IMR-90 (cell line): ENCODE results near the gene NKPD1. TPM values are rescaled to one million over a fixed set of nuclear protein-coding genes. Genes with fewer than 3 reads are reported as not detected.

ENCODE experiments used
- ATAC-seq: fragments of 200-7000 bp; cut with Tn5 transposase; 2 replicates; pipeline ENCODE4 v1.9.1; 2020; ENCODE audit warnings: low read depth, mild to moderate bottlenecking, moderate library complexity
- BruUV-seq: library from RNA; stranded (reverse); fragments of 400-500 nt; replicated peaks from 2 replicates; lab custom pipeline; 2021; lab: Mats Ljungman, UMichigan
- CTCF ChIA-PET: fragments of 300-600 bp; formaldehyde crosslinking; extraction: SDS; loops from one replicate; lab custom pipeline; 2021; ENCODE audit warnings: antibody characterized with exemption; lab: Yijun Ruan, JAX
- POLR2A ChIA-PET: fragments of 300-600 bp; sonication (Branson Sonifier 250); formaldehyde crosslinking; loops from one replicate; lab custom pipeline; 2022; ENCODE audit warnings: antibody characterized with exemption; ENCODE audit not compliant: unreplicated experiment; lab: Charles Lee
- DNase-seq: peaks from one replicate; pipeline ENCODE4 v3.0.0; 2013
- H2AFZ ChIP-seq: replicated peaks from 2 replicates; pipeline ENCODE3; 2013; ENCODE audit warnings: low read length, mild to moderate bottlenecking; ENCODE audit not compliant: poor library complexity
- H2AK5ac ChIP-seq: 2 replicates; pipeline ENCODE4 v1.6.1; 2013; ENCODE audit warnings: low read depth, low read length, inconsistent platforms
- H2AK9ac ChIP-seq: replicated peaks from 2 replicates; pipeline ENCODE3; 2013; ENCODE audit warnings: mild to moderate bottlenecking, low read depth, low read length, moderate library complexity; ENCODE audit not compliant: poor library complexity
- H2BK120ac ChIP-seq: 2 replicates; pipeline ENCODE4 v1.6.1; 2013; ENCODE audit warnings: low read depth, low read length, inconsistent platforms
- H2BK15ac ChIP-seq: 3 replicates; pipeline ENCODE4 v1.6.1; 2013; ENCODE audit warnings: low read depth, low read length, inconsistent platforms
- H2BK20ac ChIP-seq: 2 replicates; pipeline ENCODE4 v1.6.1; 2013; ENCODE audit warnings: low read depth, mild to moderate bottlenecking, inconsistent platforms, low read length, moderate library complexity
- H2BK5ac ChIP-seq: 2 replicates; pipeline ENCODE4 v1.6.1; 2013; ENCODE audit warnings: mild to moderate bottlenecking, low read depth, low read length, inconsistent platforms; ENCODE audit not compliant: poor library complexity, severe bottlenecking
- H3K14ac ChIP-seq: replicated peaks from 2 replicates; pipeline ENCODE4 v1.6.1; 2013; ENCODE audit warnings: low read depth, low read length, inconsistent platforms
- H3K18ac ChIP-seq: 2 replicates; pipeline ENCODE4 v1.6.1; 2013; ENCODE audit warnings: low read depth, low read length, control low read depth
- H3K23ac ChIP-seq: 2 replicates; pipeline ENCODE4 v1.6.1; 2013; ENCODE audit warnings: low read depth, low read length, inconsistent platforms
- H3K27ac ChIP-seq: 2 replicates; pipeline ENCODE4 v1.5.1; 2013; ENCODE audit warnings: mild to moderate bottlenecking, control low read depth, low read length; ENCODE audit not compliant: insufficient read depth
- H3K27me3 ChIP-seq: 2 replicates; pipeline ENCODE4 v1.6.1; 2013; ENCODE audit warnings: low read length; ENCODE audit not compliant: control insufficient read depth, insufficient read depth
- H3K36me3 ChIP-seq: 2 replicates; pipeline ENCODE4 v1.6.1; 2013; ENCODE audit warnings: low read length, mixed read lengths; ENCODE audit not compliant: control insufficient read depth, insufficient read depth
- H3K4ac ChIP-seq: 2 replicates; pipeline ENCODE4 v1.6.1; 2013; ENCODE audit warnings: low read depth, low read length, inconsistent platforms
- H3K4me1 ChIP-seq: 2 replicates; pipeline ENCODE4 v1.6.1; 2013; ENCODE audit warnings: low read length, mixed read lengths; ENCODE audit not compliant: control insufficient read depth, insufficient read depth
- H3K4me2 ChIP-seq: 2 replicates; pipeline ENCODE4 v1.6.1; 2013; ENCODE audit warnings: low read depth, mild to moderate bottlenecking, control low read depth, low read length, moderate library complexity
- H3K4me3 ChIP-seq: 2 replicates; pipeline ENCODE4 v1.5.1; 2013; ENCODE audit warnings: low read depth, mild to moderate bottlenecking, control low read depth, low read length, moderate library complexity; ENCODE audit not compliant: insufficient read depth
- H3K56ac ChIP-seq: 2 replicates; pipeline ENCODE4 v1.6.1; 2013; ENCODE audit warnings: low read length, inconsistent platforms; ENCODE audit not compliant: insufficient read depth; ENCODE audit errors: extremely low read depth
- H3K79me1 ChIP-seq, 2 experiments: 2 replicates each; pipeline ENCODE4 v1.6.1; 2013; ENCODE audit warnings: low read length in 2 of 2, inconsistent platforms in 1 of 2, low read depth in 1 of 2
- H3K9ac ChIP-seq: 2 replicates; pipeline ENCODE4 v1.6.1; 2013; ENCODE audit warnings: low read depth, low read length, control low read depth
- H3K9me1 ChIP-seq: 2 replicates; pipeline ENCODE4 v1.6.1; 2013; ENCODE audit warnings: low read length, inconsistent platforms; ENCODE audit not compliant: insufficient read depth
- H3K9me3 ChIP-seq: 2 replicates; pipeline ENCODE4 v1.6.1; 2013; ENCODE audit warnings: low read length; ENCODE audit not compliant: control insufficient read depth, insufficient read depth
- H4K20me1 ChIP-seq: 2 replicates; pipeline ENCODE4 v1.6.1; 2013; ENCODE audit warnings: low read length, inconsistent platforms; ENCODE audit not compliant: insufficient read depth
- H4K5ac ChIP-seq: 2 replicates; pipeline ENCODE4 v1.6.1; 2013; ENCODE audit warnings: mild to moderate bottlenecking, low read depth, low read length, control low read depth
- H4K8ac ChIP-seq, 2 experiments: 2 replicates each; pipeline ENCODE4 v1.6.1; 2013; ENCODE audit warnings: low read depth in 2 of 2, low read length in 2 of 2, control low read depth in 1 of 2, inconsistent platforms in 1 of 2
- H4K91ac ChIP-seq: 2 replicates; pipeline ENCODE4 v1.6.1; 2013; ENCODE audit warnings: low read depth, low read length, inconsistent platforms; ENCODE audit not compliant: insufficient read depth
- CHD1 ChIP-seq: IDR thresholded peaks from 2 replicates; pipeline ENCODE4 v1.6.1; 2012; ENCODE audit warnings: low read depth, low read length, improper control_type of control experiment
- POLR2A ChIP-seq: IDR thresholded peaks from 2 replicates; pipeline ENCODE4 v1.6.1; 2012; ENCODE audit warnings: mild to moderate bottlenecking, low read depth, low read length
- RCOR1 ChIP-seq: IDR thresholded peaks from 2 replicates; pipeline ENCODE4 v1.6.1; 2012; ENCODE audit warnings: mild to moderate bottlenecking, low read length, improper control_type of control experiment; ENCODE audit not compliant: insufficient replicate concordance
- USF2 ChIP-seq: fragments of 150-350 bp; IDR thresholded peaks from 2 replicates; pipeline ENCODE4 v1.6.1; 2017; ENCODE audit warnings: mild to moderate bottlenecking, antibody characterized with exemption, low read length, low read depth
- WGBS, 2 experiments: methylation state at CpG; one replicate each; pipeline versions ENCODE4 v1.1.5 to v1.1.7; 2013; ENCODE audit warnings: missing lambda C conversion rate in 2 of 2; ENCODE audit not compliant: insufficient read length in 1 of 2; ENCODE audit errors: extremely low coverage in 2 of 2; 5-methylcytosine and 5-hydroxymethylcytosine counted together
- dilution Hi-C: fragments of 300-500 bp; cut with HindIII; formaldehyde crosslinking; loops from one replicate; pipeline ENCODE4 v1.14.3; 2018; ENCODE audit warnings: low sequenced_read_pairs; ENCODE audit not compliant: unreplicated experiment
- in situ Hi-C: fragments of 300-500 bp; cut with MboI; formaldehyde crosslinking; loops from 3 replicates; pipeline ENCODE4 v1.14.3; 2019; ENCODE audit warnings: low sequenced_read_pairs, inconsistent platforms, mixed read lengths
- intact Hi-C: fragments of 100-400 bp; cut with micrococcal nuclease; formaldehyde crosslinking; loops from 2 replicates; pipeline ENCODE4 v1.10.0; 2022
- polyA plus RNA-seq, 3 experiments: library from polyadenylated mRNA; depleted of rRNA; stranded (reverse); fragments of >200 nt; gene quantifications; 2 replicates each; pipeline ENCODE4 v1.2.3, GENCODE V29; 2012; ENCODE audit warnings: low replicate concordance in 1 of 3
- total RNA-seq: library from RNA; depleted of rRNA; stranded (reverse); fragments of >200 nt; gene quantifications from 2 replicates; pipeline ENCODE4 v1.2.3, GENCODE V29; 2012
- TF ChIP-seq, protein P1 (sequence below): conservative IDR thresholded peaks from 2 replicates; pipeline ENCODE4 v1.5.1; 2012; ENCODE audit warnings: mild to moderate bottlenecking, low read depth, low read length, improper control_type of control experiment

The NKPD1 gene
- total and polyA plus RNA-seq, 2 of the 4 experiments (the other 2 are of a cell fraction) = under 0.01 to 0.09 TPM

GRCh38 chr19:45141203-45141900 is 19.4 kb downstream of the NKPD1 start:
- CTCF ChIA-PET = no interaction called here
- H3K36me3 ChIP-seq = peaks cover 41% of the 10 kb centered on the region
- 0 out of 2 replicates have a peak, but pooled peaks cover under 1% of the 10 kb centered on the region for H3K4me1 ChIP-seq
- no TSS peak for BruUV-seq
- no peak overlapping the region for H2AFZ ChIP-seq
- no peak overlapping the region for H3K4me3 ChIP-seq
- in situ Hi-C loops = no loop called here
- intact Hi-C loops = no loop called here
- no peak overlapping the region for H2AK9ac ChIP-seq
- H4K5ac ChIP-seq = no peak overlapping the region
- H3K79me1 ChIP-seq = peaks cover 18 to 35% of the 10 kb centered on the region in 2 experiments; a peak in 3 of 4 replicates
- H2BK120ac ChIP-seq = no peak overlapping the region
- H2BK15ac ChIP-seq = no peak overlapping the region
- no peak overlapping the region for H3K14ac ChIP-seq
- H3K27me3 ChIP-seq = no peaks in the 10 kb centered on the region
- H3K23ac ChIP-seq = no peak overlapping the region
- no peak overlapping the region for H2BK20ac ChIP-seq
- no peak for TF ChIP-seq CHD1
- TF ChIP-seq, protein P1, sequence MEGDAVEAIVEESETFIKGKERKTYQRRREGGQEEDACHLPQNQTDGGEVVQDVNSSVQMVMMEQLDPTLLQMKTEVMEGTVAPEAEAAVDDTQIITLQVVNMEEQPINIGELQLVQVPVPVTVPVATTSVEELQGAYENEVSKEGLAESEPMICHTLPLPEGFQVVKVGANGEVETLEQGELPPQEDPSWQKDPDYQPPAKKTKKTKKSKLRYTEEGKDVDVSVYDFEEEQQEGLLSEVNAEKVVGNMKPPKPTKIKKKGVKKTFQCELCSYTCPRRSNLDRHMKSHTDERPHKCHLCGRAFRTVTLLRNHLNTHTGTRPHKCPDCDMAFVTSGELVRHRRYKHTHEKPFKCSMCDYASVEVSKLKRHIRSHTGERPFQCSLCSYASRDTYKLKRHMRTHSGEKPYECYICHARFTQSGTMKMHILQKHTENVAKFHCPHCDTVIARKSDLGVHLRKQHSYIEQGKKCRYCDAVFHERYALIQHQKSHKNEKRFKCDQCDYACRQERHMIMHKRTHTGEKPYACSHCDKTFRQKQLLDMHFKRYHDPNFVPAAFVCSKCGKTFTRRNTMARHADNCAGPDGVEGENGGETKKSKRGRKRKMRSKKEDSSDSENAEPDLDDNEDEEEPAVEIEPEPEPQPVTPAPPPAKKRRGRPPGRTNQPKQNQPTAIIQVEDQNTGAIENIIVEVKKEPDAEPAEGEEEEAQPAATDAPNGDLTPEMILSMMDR = no peak
- TF ChIP-seq POLR2A = no peak
- no peak for TF ChIP-seq RCOR1
- no peak for TF ChIP-seq USF2
- no peak overlapping the region for H3K56ac ChIP-seq
- no peak overlapping the region for H3K9ac ChIP-seq
- no peak for ATAC-seq
- WGBS, 2 experiments = 100% methylated on average over 5 of the region's 28 CpGs; no CpG with 5 or more reads in 1 of the 2 experiments
- H3K9me1 ChIP-seq = peaks cover 4% of the 10 kb centered on the region; the same call in 1 of the 2 replicates
- dilution Hi-C loops = no loop called here
- H2BK5ac ChIP-seq = no peak overlapping the region
- no peak overlapping the region for H3K4ac ChIP-seq
- POLR2A ChIA-PET = no interaction called here
- no peak for DNase-seq
- H4K8ac ChIP-seq = no peak overlapping the region
- no peak overlapping the region for H3K18ac ChIP-seq
- no peak overlapping the region for H3K27ac ChIP-seq
- no peak overlapping the region for H3K4me2 ChIP-seq
- H3K9me3 ChIP-seq = no peaks in the 10 kb centered on the region
- H4K20me1 ChIP-seq = peaks cover 23% of the 10 kb centered on the region
- no peak overlapping the region for H4K91ac ChIP-seq
- no peak overlapping the region for H2AK5ac ChIP-seq
